Transverse colon (tissue), 4 donors: ENCODE measurements around the gene PRRG3. TPM values are rescaled to one million over a fixed set of nuclear protein-coding genes. Genes with fewer than 3 reads are reported as not detected.

ENCODE experiments used
- DNase-seq: peaks from one replicate; pipeline ENCODE4 v3.0.0-alpha.2; 2019
- H3K27ac ChIP-seq, 4 donors: fragments of 200-600 bp; sonication (generic); 2 replicates each; pipeline ENCODE4 v1.5.1; 2016 to 2018; ENCODE audit warnings: inconsistent platforms in 4 of 4
- H3K27me3 ChIP-seq: fragments of 200-600 bp; sonication (generic); 2 replicates; pipeline ENCODE4 v1.5.1; 2017; ENCODE audit warnings: inconsistent platforms
- H3K36me3 ChIP-seq, 4 donors: fragments of 200-600 bp; sonication (generic); 2 replicates each; pipeline ENCODE4 v1.5.1; 2017 to 2019; ENCODE audit warnings: inconsistent platforms in 4 of 4
- H3K4me1 ChIP-seq, 4 donors: fragments of 200-600 bp; sonication (generic); 2 replicates each; pipeline ENCODE4 v1.5.1; 2017 to 2020; ENCODE audit warnings: inconsistent platforms in 4 of 4
- H3K4me3 ChIP-seq, 4 donors: fragments of 200-600 bp; sonication (generic); 1 replicate in 1 of 4; 2 replicates in 3 of 4; pipeline versions ENCODE4 v1.5.1 to v1.6.1; 2017 to 2019; ENCODE audit warnings: inconsistent platforms in 4 of 4
- H3K9me3 ChIP-seq, 2 donors: fragments of 200-600 bp; sonication (generic); 2 replicates each; pipeline ENCODE4 v1.5.1; 2017 to 2019; ENCODE audit warnings: inconsistent platforms in 2 of 2
- EP300 ChIP-seq: sonication (generic); formaldehyde crosslinking; IDR thresholded peaks from one replicate; pipeline ENCODE4 v1.6.1; 2017; ENCODE audit warnings: antibody characterized with exemption, low read depth
- POLR2A ChIP-seq: fragments of 450-650 bp; IDR thresholded peaks from one replicate; pipeline ENCODE4 v1.6.1; 2016; ENCODE audit warnings: antibody characterized with exemption, mild to moderate bottlenecking, moderate library complexity
- POLR2AphosphoS5 ChIP-seq, 3 donors: sonication (generic); formaldehyde crosslinking; IDR thresholded peaks; one replicate each; pipeline ENCODE4 v1.6.1; 2016; ENCODE audit warnings: antibody characterized with exemption in 3 of 3
- WGBS, 2 donors: methylation state at CpG; one replicate each; pipeline ENCODE4 v1.1.5; 2018; ENCODE audit warnings: low coverage in 1 of 2; 5-methylcytosine and 5-hydroxymethylcytosine counted together
- in situ Hi-C, 4 donors: fragments of 200-750 bp; cut with MboI; loops; one replicate each; pipeline versions ENCODE4 v1.15.0 to v1.15.1; 2017; ENCODE audit warnings: low sequenced_read_pairs in 3 of 4, low pct_ligation_motif_present in 1 of 4, low pct_unique_long_range_greater_than_20kb in 1 of 4
- intact Hi-C: fragments of 100-400 bp; cut with DNase I; formaldehyde crosslinking; loops from one replicate; pipeline ENCODE4 v1.15.1; 2023; ENCODE audit warnings: low total_unique reads
- total RNA-seq, 4 donors: library from RNA; depleted of rRNA; stranded (reverse); fragments of >200 nt; gene quantifications; one replicate each; pipeline ENCODE4 v1.1.0, GENCODE V29; 2016
- TF ChIP-seq, protein P1 (sequence below), 5 experiments: fragments of 200-600 bp in 3 of 5; fragments of 450-650 bp in 2 of 5; sonication (generic) in 3 of 5; IDR thresholded peaks; 1 replicate in 2 of 5; 2 replicates in 3 of 5; pipeline ENCODE4 v1.5.1; 2016 to 2017; ENCODE audit warnings: antibody characterized with exemption in 5 of 5, inconsistent platforms in 3 of 5, mild to moderate bottlenecking in 2 of 5, moderate library complexity in 1 of 5

Gene PRRG3
- total RNA-seq, 4 donors from 2014 or later: 0.68 to 3.2 (median 1.8) TPM; not detected in 1

DNA sequence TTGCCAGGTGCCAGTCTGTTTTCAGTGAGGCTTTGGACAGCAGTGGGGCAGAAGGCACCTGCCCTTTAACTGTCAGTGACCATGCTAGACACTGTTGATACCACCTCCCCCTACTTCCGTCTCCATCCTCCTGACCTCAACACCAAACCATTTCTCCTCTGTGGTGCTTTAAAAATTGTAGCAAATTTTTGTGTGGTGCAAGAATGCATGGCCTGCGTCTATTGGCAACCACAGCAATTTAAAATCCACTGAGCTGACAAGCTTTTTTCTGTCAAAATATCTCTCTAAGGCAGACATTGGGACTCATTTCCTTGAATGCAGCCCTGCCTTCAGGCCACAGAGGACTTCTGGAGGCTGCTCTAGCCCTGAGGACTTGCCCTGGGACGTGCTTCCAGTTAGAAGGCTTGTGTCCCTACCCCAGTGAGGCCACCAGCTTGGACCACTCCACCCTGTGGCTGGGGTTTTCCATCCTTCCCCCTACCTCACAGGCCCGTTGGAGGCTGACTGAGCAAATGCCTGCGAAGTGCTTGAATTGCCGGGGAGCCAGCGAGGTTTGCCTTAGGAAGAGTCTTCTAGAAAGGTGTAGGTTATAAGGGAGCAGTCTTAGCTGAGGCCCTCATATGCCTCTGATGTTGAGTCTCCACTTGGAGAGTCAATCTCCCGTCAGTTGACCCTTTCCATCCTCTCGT lies 6.9 kb downstream of the PRRG3 start:
- no peaks in the 10 kb centered on the region for H3K4me1 ChIP-seq
- no peak overlapping the region for H3K27ac ChIP-seq
- no peaks in the 10 kb centered on the region for H3K36me3 ChIP-seq
- H3K4me3 ChIP-seq: no peak overlapping the region
- DNase-seq: no peak
- H3K27me3 ChIP-seq: no peaks in the 10 kb centered on the region
- TF ChIP-seq, protein P1, sequence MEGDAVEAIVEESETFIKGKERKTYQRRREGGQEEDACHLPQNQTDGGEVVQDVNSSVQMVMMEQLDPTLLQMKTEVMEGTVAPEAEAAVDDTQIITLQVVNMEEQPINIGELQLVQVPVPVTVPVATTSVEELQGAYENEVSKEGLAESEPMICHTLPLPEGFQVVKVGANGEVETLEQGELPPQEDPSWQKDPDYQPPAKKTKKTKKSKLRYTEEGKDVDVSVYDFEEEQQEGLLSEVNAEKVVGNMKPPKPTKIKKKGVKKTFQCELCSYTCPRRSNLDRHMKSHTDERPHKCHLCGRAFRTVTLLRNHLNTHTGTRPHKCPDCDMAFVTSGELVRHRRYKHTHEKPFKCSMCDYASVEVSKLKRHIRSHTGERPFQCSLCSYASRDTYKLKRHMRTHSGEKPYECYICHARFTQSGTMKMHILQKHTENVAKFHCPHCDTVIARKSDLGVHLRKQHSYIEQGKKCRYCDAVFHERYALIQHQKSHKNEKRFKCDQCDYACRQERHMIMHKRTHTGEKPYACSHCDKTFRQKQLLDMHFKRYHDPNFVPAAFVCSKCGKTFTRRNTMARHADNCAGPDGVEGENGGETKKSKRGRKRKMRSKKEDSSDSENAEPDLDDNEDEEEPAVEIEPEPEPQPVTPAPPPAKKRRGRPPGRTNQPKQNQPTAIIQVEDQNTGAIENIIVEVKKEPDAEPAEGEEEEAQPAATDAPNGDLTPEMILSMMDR (IDR thresholded peaks at IDR 0.05): no peak
- TF ChIP-seq EP300: no peak
- TF ChIP-seq POLR2A: no peak
- no peak for TF ChIP-seq POLR2AphosphoS5 (IDR thresholded peaks at IDR 0.05)
- in situ Hi-C loops: no loop called here
- no peaks in the 10 kb centered on the region for H3K9me3 ChIP-seq
- intact Hi-C loops: no loop called here
- 68 to 80% methylated on average over 1 to 9 of the region's 9 CpGs for WGBS, 2 donors

DNA sequence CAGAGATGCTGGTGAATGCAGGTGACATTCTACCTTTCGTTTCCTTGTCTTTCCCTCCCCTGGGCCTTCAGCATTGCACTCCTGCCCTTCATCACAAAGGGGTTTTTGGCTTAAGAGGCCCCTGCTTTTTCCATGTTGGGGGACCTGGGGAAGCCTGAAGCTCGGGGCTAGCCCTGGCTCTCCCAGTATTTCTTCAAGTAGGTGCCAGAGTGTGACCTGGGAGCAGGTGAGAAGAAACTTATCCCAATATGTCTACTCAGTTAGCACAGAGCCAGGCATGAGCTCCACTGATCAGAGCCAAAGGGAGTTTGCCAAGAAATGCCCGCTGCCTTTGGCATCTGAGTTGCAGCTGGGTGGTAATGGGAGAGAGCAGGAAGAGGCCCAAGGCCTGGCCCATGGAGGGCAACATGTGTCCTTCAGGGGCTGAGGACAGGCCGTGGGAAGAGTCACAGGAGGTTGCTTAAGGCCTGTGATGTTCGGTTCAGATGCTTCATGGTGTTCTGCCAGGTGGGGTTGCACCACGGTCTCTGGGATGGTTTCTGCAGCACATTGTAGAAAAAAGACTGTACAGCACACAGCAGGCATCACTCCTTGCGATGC lies 7.6 kb downstream of the PRRG3 start:
- H3K9me3 ChIP-seq: no peaks in the 10 kb centered on the region
- WGBS, 2 donors: 51 to 83% methylated on average over 1 to 7 of the region's 7 CpGs
- no peaks in the 10 kb centered on the region for H3K36me3 ChIP-seq
- H3K27me3 ChIP-seq: no peaks in the 10 kb centered on the region
- TF ChIP-seq, protein P1 (IDR thresholded peaks at IDR 0.05): no peak
- TF ChIP-seq POLR2AphosphoS5 (IDR thresholded peaks at IDR 0.05) (no peak), POLR2A (no peak), EP300 (no peak)
- in situ Hi-C loops (no loop called here), intact Hi-C loops (no loop called here)
- no peak overlapping the region for H3K27ac ChIP-seq
- H3K4me1 ChIP-seq: no peaks in the 10 kb centered on the region
- no peak for DNase-seq
- no peak overlapping the region for H3K4me3 ChIP-seq

DNA sequence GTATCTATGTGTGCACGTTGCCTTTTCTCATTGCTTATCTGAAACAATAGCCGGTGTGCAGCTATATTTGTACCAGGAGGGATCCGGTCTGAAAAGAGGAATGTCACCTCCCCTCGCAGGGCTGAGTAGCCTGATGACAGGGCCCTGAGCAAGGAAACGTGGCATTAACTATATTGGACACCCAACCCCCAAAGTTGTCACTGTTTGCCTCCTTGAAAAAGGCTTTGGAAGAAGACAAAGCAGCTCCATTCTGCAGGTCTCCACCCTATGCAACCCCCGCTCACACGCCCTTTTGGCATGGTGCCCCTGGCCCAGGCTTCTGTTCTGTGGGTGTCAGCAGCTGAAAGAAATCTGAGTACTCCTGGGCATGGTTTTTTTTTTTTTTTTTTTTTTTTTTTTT lies 8.2 kb downstream of the PRRG3 start:
- TF ChIP-seq, protein P1 (IDR thresholded peaks at IDR 0.05): no peak
- no peak for TF ChIP-seq POLR2A
- TF ChIP-seq POLR2AphosphoS5 (IDR thresholded peaks at IDR 0.05): no peak
- no peak for TF ChIP-seq EP300
- no peaks in the 10 kb centered on the region for H3K36me3 ChIP-seq
- 53% methylated on average over 7 of the region's 7 CpGs; no CpG with 5 or more reads in 1 of the 2 donors for WGBS, 2 donors
- H3K4me1 ChIP-seq: no peaks in the 10 kb centered on the region
- no peaks in the 10 kb centered on the region for H3K9me3 ChIP-seq
- no peak overlapping the region for H3K4me3 ChIP-seq
- DNase-seq: no peak
- no peaks in the 10 kb centered on the region for H3K27me3 ChIP-seq
- H3K27ac ChIP-seq: no peak overlapping the region
- in situ Hi-C loops (no loop called here), intact Hi-C loops (no loop called here)

DNA sequence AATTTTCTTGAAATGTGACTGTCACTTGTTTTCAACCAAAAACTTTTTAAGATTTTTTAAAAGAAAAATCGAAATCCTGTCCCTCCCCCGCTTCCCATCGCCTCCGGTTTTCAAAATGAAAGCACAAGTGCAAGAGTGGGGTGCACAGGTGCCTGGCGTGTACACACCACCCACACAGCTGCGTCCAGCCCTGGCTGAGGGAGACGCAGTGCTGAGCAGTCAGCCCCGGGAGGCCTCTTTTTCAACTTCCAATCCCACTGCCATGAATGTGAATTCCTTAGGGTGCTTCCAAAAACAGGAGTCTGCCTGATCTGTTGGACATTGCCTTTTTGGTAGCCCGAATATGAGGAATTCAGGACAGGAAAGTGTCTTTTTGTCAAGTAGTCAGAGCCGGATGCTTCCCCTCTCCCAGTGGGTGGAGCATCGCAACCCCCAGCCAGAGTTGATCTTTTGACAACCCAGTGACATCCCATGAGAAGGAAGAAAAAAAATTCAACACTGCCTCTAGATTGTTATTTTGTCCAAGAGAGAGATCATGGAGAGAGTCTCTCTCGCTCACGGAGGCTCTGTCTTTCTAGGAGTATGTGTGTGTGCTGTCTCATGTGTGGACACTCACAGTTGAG lies 8.9 kb downstream of the PRRG3 start:
- TF ChIP-seq POLR2A: no peak
- no peak for TF ChIP-seq EP300
- TF ChIP-seq POLR2AphosphoS5 (IDR thresholded peaks at IDR 0.05): no peak
- TF ChIP-seq, protein P1 (IDR thresholded peaks at IDR 0.05): no peak
- in situ Hi-C loops (no loop called here), intact Hi-C loops (no loop called here)
- Histone ChIP-seq H3K36me3 (no peaks in the 10 kb centered on the region), H3K9me3 (no peaks in the 10 kb centered on the region), H3K4me1 (no peaks in the 10 kb centered on the region), H3K4me3 (no peak overlapping the region), H3K27ac (no peak overlapping the region), H3K27me3 (no peaks in the 10 kb centered on the region)
- no peak for DNase-seq
- WGBS, 2 donors: 68% methylated on average over 13 of the region's 13 CpGs; no CpG with 5 or more reads in 1 of the 2 donors
